ENCODE results near the gene LDLRAD3.
"Not testable (repeated sequence)": the region's sequence is repeated elsewhere in the genome, so short reads cannot be mapped to it uniquely, and the experiment has no call there.

The LDLRAD3 gene

GRCh38 chr11:36189735-36190134, 245.9 kb downstream of the LDLRAD3 start:
- not testable (repeated sequence) for DNase-seq

- DNase-seq: no peak
These were observed 248.1 kb downstream of the LDLRAD3 start for GRCh38 chr11:36191941-36192340.

GRCh38 chr11:36192425-36193289, 248.8 kb downstream of the LDLRAD3 start:
- no peak for DNase-seq

- no peak for DNase-seq
These were observed 249.4 kb downstream of the LDLRAD3 start for GRCh38 chr11:36193290-36193619.

GRCh38 chr11:36193721-36194120, 249.9 kb downstream of the LDLRAD3 start:
- no peak for DNase-seq

- no peak for DNase-seq
These were observed 251.9 kb downstream of the LDLRAD3 start for GRCh38 chr11:36195496-36196354.

GRCh38 chr11:36196411-36196998, 252.6 kb downstream of the LDLRAD3 start:
- no peak for DNase-seq

GRCh38 chr11:36201411-36201810, 257.5 kb downstream of the LDLRAD3 start:
- DNase-seq: no peak

GRCh38 chr11:36205536-36205935, 261.7 kb downstream of the LDLRAD3 start:
- DNase-seq: no peak

- DNase-seq: no peak
These were observed 266.7 kb downstream of the LDLRAD3 start for GRCh38 chr11:36210529-36210928.

- DNase-seq: no peak
These were observed 268.0 kb downstream of the LDLRAD3 start for GRCh38 chr11:36211761-36212430.

- DNase-seq: peak; percentile 82
These were observed 268.9 kb downstream of the LDLRAD3 start for GRCh38 chr11:36212564-36213392.

GRCh38 chr11:36213393-36213840, 269.6 kb downstream of the LDLRAD3 start:
- DNase-seq: no peak

- no peak for DNase-seq
These were observed 270.6 kb downstream of the LDLRAD3 start for GRCh38 chr11:36214480-36214879.

GRCh38 chr11:36214976-36215692, 271.3 kb downstream of the LDLRAD3 start:
- no peak for DNase-seq

GRCh38 chr11:36215693-36216060, 271.8 kb downstream of the LDLRAD3 start:
- DNase-seq: no peak

- DNase-seq: no peak
These were observed 272.3 kb downstream of the LDLRAD3 start for GRCh38 chr11:36216061-36216615.

- no peak for DNase-seq
These were observed 274.5 kb downstream of the LDLRAD3 start for GRCh38 chr11:36218283-36218921.

- no peak for DNase-seq
These were observed 276.1 kb downstream of the LDLRAD3 start for GRCh38 chr11:36219996-36220395.

- DNase-seq: peak; percentile 58
These were observed 279.2 kb downstream of the LDLRAD3 start for GRCh38 chr11:36222831-36223635.

All from NCI-H2227 treated with DMSO at 0.1 percent for 48 hours (cell line).